Stimulated activated CD4-positive, alpha-beta T cell treated with anti-CD3 and anti-CD28 coated beads, Interleukin-1b, Interleukin-23, amount 100 ng/mL, for 1 hour (primary cell): Measurements from ENCODE around the gene COQ10A.
"Not testable (repeated sequence)": the region's sequence is repeated elsewhere in the genome, so short reads cannot be mapped to it uniquely, and the experiment has no call there.

ENCODE experiments used
- DNase-seq, 2 donors: peaks; one replicate each; pipeline ENCODE4 v3.0.0-alpha.2; 2020; ENCODE audit warnings: low read depth in 2 of 2

The COQ10A gene

GRCh38 chr12:56243731-56244181 lies 23.0 kb upstream of the COQ10A start:
- no peak for DNase-seq

GRCh38 chr12:56244494-56244893 lies 22.2 kb upstream of the COQ10A start:
- no peak for DNase-seq

GRCh38 chr12:56247923-56248322 lies 18.8 kb upstream of the COQ10A start:
- no peak for DNase-seq

- no peak for DNase-seq
Observed at GRCh38 chr12:56248711-56249110, 18.0 kb upstream of the COQ10A start.

GRCh38 chr12:56252649-56253048 lies 14.1 kb upstream of the COQ10A start:
- no peak for DNase-seq

GRCh38 chr12:56253091-56253490 lies 13.7 kb upstream of the COQ10A start:
- DNase-seq = no peak

- DNase-seq = no peak
Observed at GRCh38 chr12:56255671-56256070, 11.1 kb upstream of the COQ10A start.

GRCh38 chr12:56256326-56256960 lies 10.3 kb upstream of the COQ10A start:
- DNase-seq = no peak

GRCh38 chr12:56257071-56257470 lies 9.7 kb upstream of the COQ10A start:
- DNase-seq = no peak

GRCh38 chr12:56257491-56258067 lies 9.2 kb upstream of the COQ10A start:
- no peak for DNase-seq

- DNase-seq = peak; percentile 48 to 69
Observed at GRCh38 chr12:56258068-56258819, 8.5 kb upstream of the COQ10A start, which contains the start of gene ANKRD52. ANKRD52 (minus strand) TSS chr12:56258384; CDS start chr12:56258269, 115 bp downstream.

- DNase-seq = no peak
Observed at GRCh38 chr12:56258820-56259183, 7.9 kb upstream of the COQ10A start.

- DNase-seq = no peak
Observed at GRCh38 chr12:56260380-56260779, 6.4 kb upstream of the COQ10A start.

- DNase-seq = no peak
Observed at GRCh38 chr12:56260921-56261320, 5.8 kb upstream of the COQ10A start.

GRCh38 chr12:56261503-56262232 lies 5.1 kb upstream of the COQ10A start:
- no peak for DNase-seq

GRCh38 chr12:56262955-56263354 lies 3.8 kb upstream of the COQ10A start:
- not testable (repeated sequence) for DNase-seq

- DNase-seq = not testable (repeated sequence)
Observed at GRCh38 chr12:56266068-56266692, 562 bp upstream of the COQ10A start.

GRCh38 chr12:56267443-56268071 lies 815 bp downstream of the COQ10A start:
- DNase-seq = no peak

GRCh38 chr12:56271031-56271430 lies 4.3 kb downstream of the COQ10A start:
- DNase-seq = no peak

GRCh38 chr12:56272468-56272867 lies 5.7 kb downstream of the COQ10A start:
- DNase-seq = not testable (repeated sequence)

- DNase-seq = no peak
Observed at GRCh38 chr12:56274299-56274698, 7.6 kb downstream of the COQ10A start.
